ENCODE results near the gene ZNF224. TPM values are rescaled to one million over a fixed set of nuclear protein-coding genes. Genes with fewer than 3 reads are reported as not detected.

The ZNF224 gene
- total and polyA plus RNA-seq, 2 of the 13 experiments (the other 11 are each of a cell fraction or from before 2014, with no cell fraction given) = 13.0 to 16.1 TPM

GRCh38 chr19:44059229-44059628, 34.9 kb upstream of the ZNF224 start:
- no peak for DNase-seq (ENCODE audit: low spot score)
- no peak for ATAC-seq
- no TSS peak for BruUV-seq (replicated peaks)
- FAIRE-seq = no peak
- TF ChIP-seq PBX2 (CRISPR knock-in tag; IDR thresholded peaks at IDR 0.05) (no peak), SKIL (CRISPR knock-in tag; IDR thresholded peaks at IDR 0.05; ENCODE audit: borderline replicate concordance) (peak; percentile 25; the same call in 1 of the 2 replicates)
- Histone ChIP-seq H3K9me3 (ENCODE audit: low read length) (no peaks in the 10 kb centered on the region), H3K27ac (ENCODE audit: extremely low read length, insufficient read depth, low read length) (no peak overlapping the region), H3K36me3 (replicated peaks in 1 of 2; ENCODE audit: control insufficient read depth in 1 of 2, insufficient read depth in 2 of 2, low read length in 2 of 2) (peaks cover 22 to 64% of the 10 kb centered on the region in 2 experiments; a peak in 4 of 5 replicates), H3K27me3 (ENCODE audit: control insufficient read depth in 1 of 2, insufficient read depth in 2 of 2, low read length in 2 of 2) (no peaks in the 10 kb centered on the region), H3K4me3 (replicated peaks in 1 of 3; ENCODE audit: insufficient read depth in 1 of 3, low read depth in 2 of 3, low read length in 3 of 3) (no peak overlapping the region), H2AFZ (ENCODE audit: low read length) (no peak overlapping the region), H4K20me1 (ENCODE audit: insufficient read depth, low read length) (no peaks in the 10 kb centered on the region), H3K9ac (ENCODE audit: insufficient read depth, low read depth, low read length) (no peak overlapping the region), H3K4me1 (ENCODE audit: insufficient read depth, low read length) (peaks cover 4% of the 10 kb centered on the region; the same call in 1 of the 2 replicates), H3K79me2 (ENCODE audit: insufficient read depth, low read length) (no peaks in the 10 kb centered on the region), H3K4me2 (ENCODE audit: low read depth, low read length) (no peak overlapping the region)
- 95% methylated on average over 2 of the region's 2 CpGs for WGBS (ENCODE audit: low lambda C conversion rate)
- ChIA-PET POLR2A (no interaction called here), CTCF (ENCODE audit: low intra/inter-chr PET ratio, low total read pairs) (no interaction called here)
- intact Hi-C loops (cut with micrococcal nuclease; ENCODE audit: unreplicated experiment) = no loop called here
- in situ Hi-C loops (cut with HindIII; ENCODE audit: extremely low pct_ligation_motif_present, low pct_unique_long_range_greater_than_20kb) = no loop called here

GRCh38 chr19:44061038-44061437, 33.1 kb upstream of the ZNF224 start:
- WGBS (ENCODE audit: low lambda C conversion rate) = 83% methylated on average over 1 of the region's 1 CpG
- TF ChIP-seq HBP1 (CRISPR knock-in tag; IDR thresholded peaks at IDR 0.05; ENCODE audit: low read depth) (no peak), SMYD3 (CRISPR knock-in tag; IDR thresholded peaks at IDR 0.05) (no peak), NFKB2 (CRISPR knock-in tag; IDR thresholded peaks at IDR 0.05; ENCODE audit: borderline replicate concordance) (no peak), MTF1 (CRISPR knock-in tag; IDR thresholded peaks at IDR 0.05) (no peak), ZNF577 (CRISPR knock-in tag; IDR thresholded peaks at IDR 0.05; ENCODE audit: borderline replicate concordance, low read depth) (no peak), HNF1B (CRISPR knock-in tag; IDR thresholded peaks at IDR 0.05) (no peak), REL (CRISPR knock-in tag; conservative IDR thresholded peaks at IDR 0.05) (no peak), ZNF276 (CRISPR knock-in tag; IDR thresholded peaks at IDR 0.05; ENCODE audit: low read depth) (no peak)

More at GRCh38 chr19:44061038-44061437, 33.1 kb upstream of the ZNF224 start:
- no peak overlapping the region for H2AFZ ChIP-seq (ENCODE audit: low read length)
- no peaks in the 10 kb centered on the region for H3K9me3 ChIP-seq (ENCODE audit: low read length)
- in situ Hi-C loops (cut with HindIII; ENCODE audit: extremely low pct_ligation_motif_present, low pct_unique_long_range_greater_than_20kb) (no loop called here), intact Hi-C loops (cut with micrococcal nuclease; ENCODE audit: unreplicated experiment) (no loop called here)
- H3K27me3 ChIP-seq (ENCODE audit: control insufficient read depth in 1 of 2, insufficient read depth in 2 of 2, low read length in 2 of 2) = no peaks in the 10 kb centered on the region
- ChIA-PET POLR2A (no interaction called here), CTCF (ENCODE audit: low intra/inter-chr PET ratio, low total read pairs) (no interaction called here)
- no peak overlapping the region for H3K4me2 ChIP-seq (ENCODE audit: low read depth, low read length)
- DNase-seq (ENCODE audit: low spot score) (no peak), ATAC-seq (no peak), FAIRE-seq (no peak)
- H3K4me1 ChIP-seq (ENCODE audit: insufficient read depth, low read length) = 0 out of 2 replicates have a peak, but pooled peaks cover 4% of the 10 kb centered on the region
- H3K79me2 ChIP-seq (ENCODE audit: insufficient read depth, low read length) = no peaks in the 10 kb centered on the region
- H3K9ac ChIP-seq (ENCODE audit: insufficient read depth, low read depth, low read length) = no peak overlapping the region
- H3K36me3 ChIP-seq (replicated peaks in 1 of 2; ENCODE audit: control insufficient read depth in 1 of 2, insufficient read depth in 2 of 2, low read length in 2 of 2) = peaks cover 21 to 56% of the 10 kb centered on the region in 2 experiments; a peak in 4 of 5 replicates
- no peaks in the 10 kb centered on the region for H4K20me1 ChIP-seq (ENCODE audit: insufficient read depth, low read length)
- H3K4me3 ChIP-seq (replicated peaks in 1 of 3; ENCODE audit: insufficient read depth in 1 of 3, low read depth in 2 of 3, low read length in 3 of 3) = no peak overlapping the region
- H3K27ac ChIP-seq (ENCODE audit: extremely low read length, insufficient read depth, low read length) = no peak overlapping the region
- no TSS peak for BruUV-seq (replicated peaks)

All from HepG2 (cell line).